Right lobe of liver (tissue), 4 donors: ENCODE results near the gene MED27.

ENCODE experiments used
- POLR2A ChIP-seq: fragments of 450-650 bp; IDR thresholded peaks from one replicate; pipeline ENCODE4 v1.6.1; 2017; ENCODE audit warnings: antibody characterized with exemption, mild to moderate bottlenecking
- TF ChIP-seq, protein P1 (sequence below), 4 donors: fragments of 200-600 bp in 3 of 4; fragments of 450-650 bp in 1 of 4; IDR thresholded peaks; one replicate each; pipeline versions ENCODE4 v1.5.1 to v1.8.0; 2016 to 2022; ENCODE audit warnings: antibody characterized with exemption in 4 of 4, mild to moderate bottlenecking in 2 of 4
- donor health status: DM: no; HTN: no; CAD: no.
- donor health status: DM: no; HTN: no; CAD: no.
- donor health status: DM: no; HTN: yes; CAD: no.

DNA sequence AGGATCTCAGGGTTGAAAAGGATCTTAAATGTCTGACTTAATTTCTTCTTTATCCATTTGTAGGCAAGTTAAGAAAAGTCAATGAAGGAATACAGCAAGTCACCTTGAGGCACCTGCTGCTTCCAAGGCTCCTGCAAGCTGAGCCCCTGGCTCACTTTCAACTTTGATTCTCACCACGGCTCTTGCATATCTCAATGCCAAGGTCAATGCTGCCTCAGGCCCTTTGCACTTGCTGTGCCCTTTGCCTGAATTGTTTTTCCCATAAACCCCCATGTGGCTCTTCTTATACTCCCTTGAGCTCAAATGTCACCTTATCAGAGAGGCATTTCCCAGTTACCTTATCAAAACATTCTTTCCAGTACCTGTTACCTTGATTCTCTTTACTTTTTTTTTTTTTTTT lies 195.4 kb downstream of the MED27 start:
- no peak for TF ChIP-seq POLR2A
- TF ChIP-seq, protein P1, sequence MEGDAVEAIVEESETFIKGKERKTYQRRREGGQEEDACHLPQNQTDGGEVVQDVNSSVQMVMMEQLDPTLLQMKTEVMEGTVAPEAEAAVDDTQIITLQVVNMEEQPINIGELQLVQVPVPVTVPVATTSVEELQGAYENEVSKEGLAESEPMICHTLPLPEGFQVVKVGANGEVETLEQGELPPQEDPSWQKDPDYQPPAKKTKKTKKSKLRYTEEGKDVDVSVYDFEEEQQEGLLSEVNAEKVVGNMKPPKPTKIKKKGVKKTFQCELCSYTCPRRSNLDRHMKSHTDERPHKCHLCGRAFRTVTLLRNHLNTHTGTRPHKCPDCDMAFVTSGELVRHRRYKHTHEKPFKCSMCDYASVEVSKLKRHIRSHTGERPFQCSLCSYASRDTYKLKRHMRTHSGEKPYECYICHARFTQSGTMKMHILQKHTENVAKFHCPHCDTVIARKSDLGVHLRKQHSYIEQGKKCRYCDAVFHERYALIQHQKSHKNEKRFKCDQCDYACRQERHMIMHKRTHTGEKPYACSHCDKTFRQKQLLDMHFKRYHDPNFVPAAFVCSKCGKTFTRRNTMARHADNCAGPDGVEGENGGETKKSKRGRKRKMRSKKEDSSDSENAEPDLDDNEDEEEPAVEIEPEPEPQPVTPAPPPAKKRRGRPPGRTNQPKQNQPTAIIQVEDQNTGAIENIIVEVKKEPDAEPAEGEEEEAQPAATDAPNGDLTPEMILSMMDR (IDR thresholded peaks at IDR 0.05), result no peak
